Activated B cell treated with CpG ODN at 0.5 μM for 24 hours (primary cell): Measurements from ENCODE around the gene TMEM231. TPM values are rescaled to one million over a fixed set of nuclear protein-coding genes. Genes with fewer than 3 reads are reported as not detected.

ENCODE experiments used
- ATAC-seq: fragments of 200-7000 bp; cut with Tn5 transposase; one replicate; pipeline ENCODE4 v1.10.0; 2021; ENCODE audit warnings: low read depth, mild to moderate bottlenecking, moderate library complexity
- CTCF ChIA-PET: fragments of 350-600 bp; sonication (Branson Sonifier 250); formaldehyde crosslinking; loops from one replicate; lab custom pipeline; 2021; ENCODE audit warnings: antibody characterized with exemption; lab: Charles Lee
- POLR2A ChIA-PET: fragments of 350-600 bp; sonication (Branson Sonifier 250); formaldehyde crosslinking; loops from one replicate; lab custom pipeline; 2021; ENCODE audit warnings: antibody characterized with exemption; lab: Charles Lee
- DNase-seq: peaks from one replicate; pipeline ENCODE4 v3.0.0; 2022
- H3K27ac Mint-ChIP-seq: one replicate; pipeline ENCODE4 v1.8.0; 2020; ENCODE audit warnings: mixed read lengths
- H3K27me3 Mint-ChIP-seq: one replicate; pipeline ENCODE4 v1.8.0; 2021; ENCODE audit warnings: mixed read lengths
- H3K36me3 Mint-ChIP-seq: one replicate; pipeline ENCODE4 v1.8.0; 2021; ENCODE audit warnings: low read depth, mixed read lengths
- H3K4me1 Mint-ChIP-seq: one replicate; pipeline ENCODE4 v1.8.0; 2021; ENCODE audit warnings: mixed read lengths
- H3K4me3 Mint-ChIP-seq: one replicate; pipeline ENCODE4 v1.8.0; 2020; ENCODE audit warnings: mild to moderate bottlenecking, mixed read lengths
- H3K9me3 Mint-ChIP-seq: one replicate; pipeline ENCODE4 v1.8.0; 2020; ENCODE audit warnings: mixed read lengths
- intact Hi-C: fragments of 100-400 bp; cut with micrococcal nuclease; formaldehyde crosslinking; loops from one replicate; pipeline ENCODE4 v1.15.1; 2024
- total RNA-seq: library from RNA; stranded (reverse); gene quantifications from 2 replicates; pipeline ENCODE4 v1.2.3, GENCODE V29; 2022
- TF ChIP-seq, protein P1 (sequence below): fragments of 200-600 bp; IDR thresholded peaks from one replicate; pipeline ENCODE4 v1.8.0; 2022; ENCODE audit warnings: antibody characterized with exemption, mild to moderate bottlenecking

Gene TMEM231
- total RNA-seq, 1 donor from 2014 or later = 4.1 TPM

DNA sequence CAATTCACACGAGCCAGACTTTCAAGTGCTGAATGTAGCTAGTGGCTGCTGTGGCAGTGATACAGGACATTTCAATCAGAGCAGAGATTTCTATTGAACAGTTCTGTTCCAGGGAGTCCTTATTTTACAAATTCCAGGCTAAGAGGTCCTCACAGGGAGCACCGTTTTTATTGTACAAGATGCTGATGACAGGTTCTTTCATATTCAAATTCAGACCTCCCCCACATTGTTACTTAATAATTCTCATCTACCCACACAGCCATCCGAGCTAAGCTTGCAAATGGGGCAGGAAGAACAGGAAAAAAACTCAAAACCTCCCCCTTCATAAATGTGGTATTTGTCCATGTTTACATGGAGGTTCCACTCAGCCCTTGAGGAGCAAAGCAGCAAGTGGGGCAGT is 19.9 kb upstream of the TMEM231 start:
- Mint-ChIP-seq H3K4me1 (peaks cover 59% of the 10 kb centered on the region), H3K36me3 (peaks cover 85% of the 10 kb centered on the region), H3K4me3 (no peak overlapping the region), H3K9me3 (no peaks in the 10 kb centered on the region), H3K27me3 (no peaks in the 10 kb centered on the region), H3K27ac (peak overlapping the region; percentile 22)
- DNase-seq = no peak
- TF ChIP-seq, protein P1, sequence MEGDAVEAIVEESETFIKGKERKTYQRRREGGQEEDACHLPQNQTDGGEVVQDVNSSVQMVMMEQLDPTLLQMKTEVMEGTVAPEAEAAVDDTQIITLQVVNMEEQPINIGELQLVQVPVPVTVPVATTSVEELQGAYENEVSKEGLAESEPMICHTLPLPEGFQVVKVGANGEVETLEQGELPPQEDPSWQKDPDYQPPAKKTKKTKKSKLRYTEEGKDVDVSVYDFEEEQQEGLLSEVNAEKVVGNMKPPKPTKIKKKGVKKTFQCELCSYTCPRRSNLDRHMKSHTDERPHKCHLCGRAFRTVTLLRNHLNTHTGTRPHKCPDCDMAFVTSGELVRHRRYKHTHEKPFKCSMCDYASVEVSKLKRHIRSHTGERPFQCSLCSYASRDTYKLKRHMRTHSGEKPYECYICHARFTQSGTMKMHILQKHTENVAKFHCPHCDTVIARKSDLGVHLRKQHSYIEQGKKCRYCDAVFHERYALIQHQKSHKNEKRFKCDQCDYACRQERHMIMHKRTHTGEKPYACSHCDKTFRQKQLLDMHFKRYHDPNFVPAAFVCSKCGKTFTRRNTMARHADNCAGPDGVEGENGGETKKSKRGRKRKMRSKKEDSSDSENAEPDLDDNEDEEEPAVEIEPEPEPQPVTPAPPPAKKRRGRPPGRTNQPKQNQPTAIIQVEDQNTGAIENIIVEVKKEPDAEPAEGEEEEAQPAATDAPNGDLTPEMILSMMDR = no peak
- intact Hi-C loops = no loop called here
- no peak for ATAC-seq
- POLR2A ChIA-PET = no interaction called here
- CTCF ChIA-PET = no interaction called here

DNA sequence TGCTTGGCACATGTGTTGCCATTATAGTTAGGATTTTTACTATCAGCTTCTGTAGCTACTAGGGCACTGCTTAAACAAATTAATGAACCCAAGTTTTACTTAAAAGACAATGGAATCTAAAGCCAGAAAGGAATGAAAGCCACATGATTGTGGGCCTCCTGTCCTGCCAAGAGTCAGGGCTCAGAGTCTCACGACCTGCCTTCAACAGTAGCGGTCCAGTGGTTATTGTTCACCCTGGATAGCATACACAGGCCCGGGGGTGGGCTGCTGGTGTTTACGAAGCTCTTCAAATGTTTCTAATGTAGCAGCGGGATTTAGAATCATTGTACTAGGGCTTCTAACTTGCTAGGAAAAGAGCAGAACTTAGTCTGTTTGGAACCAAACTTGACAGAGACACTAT is 17.9 kb upstream of the TMEM231 start:
- intact Hi-C loops = no loop called here
- peaks cover 83% of the 10 kb centered on the region for H3K36me3 Mint-ChIP-seq
- POLR2A ChIA-PET = interaction anchor here (0.6 kb wide), 1 partner anchor 22 kb away, joined by 3 read pairs; no protein-coding TSS in a partner anchor

DNA sequence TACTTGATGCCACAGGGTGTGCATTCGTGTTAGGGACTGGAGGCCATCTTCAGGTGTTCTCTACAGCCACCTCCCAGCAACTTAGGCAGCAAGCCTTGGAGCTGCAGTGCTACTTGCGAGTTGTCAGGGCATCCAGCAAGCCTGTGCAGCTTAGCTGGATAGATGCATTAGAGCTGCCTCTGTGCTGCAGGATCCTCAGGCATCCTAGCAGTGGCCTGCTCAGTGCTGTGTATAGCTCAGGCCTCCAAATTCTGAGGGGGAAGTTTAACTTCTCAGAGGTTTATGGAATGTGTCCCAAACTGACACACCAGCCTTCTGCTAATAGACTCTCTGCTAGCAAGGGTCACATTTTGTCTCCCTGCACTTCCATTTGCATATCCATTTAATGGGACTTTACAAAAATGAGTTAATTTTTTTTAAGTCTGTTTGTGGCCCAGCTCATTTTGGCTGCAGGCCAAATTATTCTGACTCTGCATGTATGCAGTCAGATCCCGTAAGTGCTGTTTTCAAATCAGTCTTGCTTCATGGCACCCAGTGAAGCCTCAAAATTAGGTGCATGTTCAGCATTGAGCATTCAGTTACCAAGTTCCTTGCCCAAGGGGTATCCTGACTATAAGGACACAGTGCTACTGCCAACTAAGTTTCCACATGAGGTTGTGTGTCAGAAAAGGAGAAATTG is 17.0 kb upstream of the TMEM231 start:
- CTCF ChIA-PET = no interaction called here
- Mint-ChIP-seq H3K27ac (peak overlapping the region; percentile 61), H3K27me3 (no peaks in the 10 kb centered on the region), H3K9me3 (no peaks in the 10 kb centered on the region), H3K4me3 (no peak overlapping the region), H3K4me1 (peaks cover 63% of the 10 kb centered on the region), H3K36me3 (peaks cover 84% of the 10 kb centered on the region)
- TF ChIP-seq, protein P1 = no peak
- DNase-seq (no peak), ATAC-seq (no peak)
- intact Hi-C loops = no loop called here
- POLR2A ChIA-PET = interaction anchor here (0.7 kb wide), 1 partner anchor 11 kb away, joined by 4 read pairs; no protein-coding TSS in a partner anchor

More for the DNA sequence above, 17.9 kb upstream of the TMEM231 start:
- Mint-ChIP-seq H3K4me1 (peaks cover 61% of the 10 kb centered on the region), H3K27me3 (no peaks in the 10 kb centered on the region), H3K27ac (no peak overlapping the region), H3K4me3 (no peak overlapping the region), H3K9me3 (no peaks in the 10 kb centered on the region)
- CTCF ChIA-PET = no interaction called here
- no peak for DNase-seq
- TF ChIP-seq, protein P1 = no peak
- no peak for ATAC-seq

DNA sequence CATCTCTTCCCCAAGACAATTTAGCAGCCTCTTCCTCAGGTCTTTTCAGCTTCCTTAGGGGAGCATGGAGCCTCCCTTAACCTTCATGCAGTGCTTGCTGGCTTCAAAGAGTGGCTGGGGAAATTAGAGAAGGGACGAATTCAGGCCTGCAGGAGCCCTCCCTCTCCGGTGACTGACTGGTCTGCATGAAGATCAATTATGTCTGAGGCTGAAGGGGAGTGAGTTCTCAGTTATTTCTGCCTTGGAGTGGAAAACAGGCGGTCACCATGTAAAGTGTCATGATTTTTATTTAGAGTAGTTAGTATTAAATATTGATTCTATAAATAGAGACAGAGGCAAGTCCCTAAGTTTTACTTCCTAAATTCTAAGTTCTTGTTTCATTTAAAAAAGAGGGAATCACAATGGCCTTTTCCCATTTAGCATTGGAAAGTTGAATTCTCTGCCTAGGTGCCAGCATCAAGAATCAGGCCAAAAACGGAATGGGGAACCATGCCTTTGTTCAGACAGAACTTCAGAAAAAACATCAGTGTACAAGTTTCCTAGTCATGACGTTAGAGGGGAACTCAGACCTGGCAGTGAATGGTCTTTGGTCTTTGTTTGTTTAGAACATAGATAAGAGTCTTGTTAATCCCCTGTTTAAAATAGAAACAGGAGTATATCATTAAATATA is 14.5 kb upstream of the TMEM231 start:
- TF ChIP-seq, protein P1 = no peak
- intact Hi-C loops = loop anchor here (1.0 to 2.0 kb wide), 3 partner anchors 14 to 53 kb away; partner anchors contain the start of genes ADAT1 and TMEM231
- Mint-ChIP-seq H3K9me3 (no peaks in the 10 kb centered on the region), H3K36me3 (peaks cover 71% of the 10 kb centered on the region), H3K4me1 (peaks cover 70% of the 10 kb centered on the region), H3K27ac (peak overlapping the region; percentile 84), H3K27me3 (no peaks in the 10 kb centered on the region), H3K4me3 (peak overlapping the region; percentile 48)
- POLR2A ChIA-PET = interaction anchor here (8.2 kb wide), 1 partner anchor 78 kb away, joined by 67 read pairs; the partner anchor contains the start of genes KARS1 and TERF2IP
- ATAC-seq (peak; percentile 23), DNase-seq (no peak)
- CTCF ChIA-PET = interaction anchor here (1.0 kb wide), 1 partner anchor 194 kb away, joined by 4 read pairs; no protein-coding TSS in a partner anchor

DNA sequence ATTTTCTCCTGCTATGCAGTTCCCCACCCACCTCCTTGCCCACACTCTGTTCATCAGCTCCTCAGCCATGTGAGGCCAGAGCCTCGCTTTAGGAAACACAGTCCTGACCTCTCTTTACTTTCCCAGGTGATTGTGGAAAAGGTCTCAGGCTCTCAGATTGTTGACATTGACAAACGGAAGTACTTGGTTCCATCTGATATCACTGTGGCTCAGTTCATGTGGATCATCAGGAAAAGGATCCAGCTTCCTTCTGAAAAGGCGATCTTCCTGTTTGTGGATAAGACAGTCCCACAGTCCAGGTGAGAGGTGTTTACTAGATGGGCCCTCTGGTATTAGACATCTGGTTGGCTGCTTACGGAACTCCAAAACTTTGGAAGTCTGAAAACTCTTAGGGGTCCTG is 11.9 kb upstream of the TMEM231 start:
- TF ChIP-seq, protein P1 = no peak
- ChIA-PET CTCF (no interaction called here), POLR2A (interaction anchor here (0.6 to 8.2 kb wide), 3 partner anchors 9 to 80 kb away, joined by 3 to 67 read pairs (median 28); partner anchors contain the start of genes ADAT1, KARS1 and TERF2IP)
- no peaks in the 10 kb centered on the region for H3K27me3 Mint-ChIP-seq
- intact Hi-C loops = loop anchor here (5.0 kb wide), 2 partner anchors 186 to 1644 kb away; no protein-coding TSS in a partner anchor
- DNase-seq = no peak
- H3K4me1 Mint-ChIP-seq = peaks cover 71% of the 10 kb centered on the region
- ATAC-seq = no peak
- peak overlapping the region; percentile 100 for H3K4me3 Mint-ChIP-seq
- no peaks in the 10 kb centered on the region for H3K9me3 Mint-ChIP-seq
- H3K36me3 Mint-ChIP-seq = peaks cover 47% of the 10 kb centered on the region
- no peak overlapping the region for H3K27ac Mint-ChIP-seq
